ENCODE results near the gene AIPL1.
A peak's percentile ranks its signal among the peaks of the same experiment; 100 is the strongest.

AIPL1 gene

GRCh38 chr17:6471531-6472465 lies 36.9 kb upstream of the AIPL1 start:
- peak; percentile 61 for ATAC-seq
- TF ChIP-seq OSR1 (CRISPR knock-in tag; IDR thresholded peaks at IDR 0.05) (no peak), TOX (CRISPR knock-in tag; IDR thresholded peaks at IDR 0.05; ENCODE audit: borderline replicate concordance) (no peak), TCF4 (CRISPR knock-in tag; IDR thresholded peaks at IDR 0.05; ENCODE audit: borderline replicate concordance) (no peak), ZFP3 (CRISPR knock-in tag; IDR thresholded peaks at IDR 0.05) (no peak), ZNF70 (CRISPR knock-in tag; IDR thresholded peaks at IDR 0.05) (no peak)

DNA sequence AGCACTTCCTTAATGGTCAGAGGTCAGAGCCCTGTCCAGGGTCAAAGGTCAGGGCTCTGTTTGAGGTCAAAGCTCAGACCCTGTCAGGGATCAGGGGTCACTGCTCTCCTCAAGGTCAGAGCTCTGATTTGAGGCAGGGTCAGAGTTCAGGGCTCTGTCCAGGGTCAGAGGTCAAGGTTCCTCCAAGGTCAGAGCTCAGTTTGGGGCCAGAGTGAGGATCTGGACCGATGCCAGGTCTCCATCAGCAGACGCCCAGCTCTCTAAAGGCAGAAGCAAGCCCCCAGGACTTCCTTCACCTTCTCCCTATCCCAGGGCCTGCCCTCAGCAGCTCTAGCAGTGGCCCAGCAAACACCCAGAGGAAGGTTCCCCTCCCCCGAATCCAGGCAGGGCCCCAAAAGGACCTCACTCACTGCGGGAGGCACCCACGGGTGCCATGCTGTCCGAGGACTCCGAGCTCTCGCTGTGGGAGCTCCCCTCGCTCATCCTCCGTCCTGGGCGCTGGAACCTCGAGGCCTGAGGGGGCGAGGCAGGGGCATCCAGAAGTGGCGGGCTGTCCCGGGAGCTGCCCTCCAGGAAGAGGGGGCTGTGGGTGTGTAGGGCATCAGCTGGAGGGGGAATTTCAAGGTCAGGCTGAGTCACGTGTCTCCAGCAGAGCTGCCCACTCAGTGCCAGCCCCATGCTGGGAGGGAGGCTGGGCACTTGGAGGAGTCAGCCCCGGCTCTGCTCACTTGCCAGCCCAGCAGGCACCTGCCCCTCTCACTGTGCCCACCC lies 36.0 kb upstream of the AIPL1 start:
- TF ChIP-seq BACH2 (CRISPR knock-in tag; IDR thresholded peaks at IDR 0.05; ENCODE audit: borderline replicate concordance) (no peak), PPARA (CRISPR knock-in tag; IDR thresholded peaks at IDR 0.05; ENCODE audit: borderline replicate concordance) (no peak), ZNF8 (CRISPR knock-in tag; IDR thresholded peaks at IDR 0.05) (no peak), SNAI2 (CRISPR knock-in tag; IDR thresholded peaks at IDR 0.05) (no peak), TCF4 (CRISPR knock-in tag; IDR thresholded peaks at IDR 0.05; ENCODE audit: borderline replicate concordance) (no peak), POU6F1 (CRISPR knock-in tag; IDR thresholded peaks at IDR 0.05; ENCODE audit: borderline replicate concordance, low read depth) (no peak), ZNF70 (CRISPR knock-in tag; IDR thresholded peaks at IDR 0.05) (no peak), CSDC2 (CRISPR knock-in tag; IDR thresholded peaks at IDR 0.05) (no peak), ZFP30 (CRISPR knock-in tag; IDR thresholded peaks at IDR 0.05) (no peak), ARNTL (CRISPR knock-in tag; IDR thresholded peaks at IDR 0.05; ENCODE audit: borderline replicate concordance, low read depth) (no peak), TOX (CRISPR knock-in tag; IDR thresholded peaks at IDR 0.05; ENCODE audit: borderline replicate concordance) (no peak)
- TF ChIP-seq, protein P1, sequence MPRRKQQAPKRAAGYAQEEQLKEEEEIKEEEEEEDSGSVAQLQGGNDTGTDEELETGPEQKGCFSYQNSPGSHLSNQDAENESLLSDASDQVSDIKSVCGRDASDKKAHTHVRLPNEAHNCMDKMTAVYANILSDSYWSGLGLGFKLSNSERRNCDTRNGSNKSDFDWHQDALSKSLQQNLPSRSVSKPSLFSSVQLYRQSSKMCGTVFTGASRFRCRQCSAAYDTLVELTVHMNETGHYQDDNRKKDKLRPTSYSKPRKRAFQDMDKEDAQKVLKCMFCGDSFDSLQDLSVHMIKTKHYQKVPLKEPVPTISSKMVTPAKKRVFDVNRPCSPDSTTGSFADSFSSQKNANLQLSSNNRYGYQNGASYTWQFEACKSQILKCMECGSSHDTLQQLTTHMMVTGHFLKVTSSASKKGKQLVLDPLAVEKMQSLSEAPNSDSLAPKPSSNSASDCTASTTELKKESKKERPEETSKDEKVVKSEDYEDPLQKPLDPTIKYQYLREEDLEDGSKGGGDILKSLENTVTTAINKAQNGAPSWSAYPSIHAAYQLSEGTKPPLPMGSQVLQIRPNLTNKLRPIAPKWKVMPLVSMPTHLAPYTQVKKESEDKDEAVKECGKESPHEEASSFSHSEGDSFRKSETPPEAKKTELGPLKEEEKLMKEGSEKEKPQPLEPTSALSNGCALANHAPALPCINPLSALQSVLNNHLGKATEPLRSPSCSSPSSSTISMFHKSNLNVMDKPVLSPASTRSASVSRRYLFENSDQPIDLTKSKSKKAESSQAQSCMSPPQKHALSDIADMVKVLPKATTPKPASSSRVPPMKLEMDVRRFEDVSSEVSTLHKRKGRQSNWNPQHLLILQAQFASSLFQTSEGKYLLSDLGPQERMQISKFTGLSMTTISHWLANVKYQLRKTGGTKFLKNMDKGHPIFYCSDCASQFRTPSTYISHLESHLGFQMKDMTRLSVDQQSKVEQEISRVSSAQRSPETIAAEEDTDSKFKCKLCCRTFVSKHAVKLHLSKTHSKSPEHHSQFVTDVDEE (CRISPR knock-in tag; IDR thresholded peaks at IDR 0.05) = no peak
- TF ChIP-seq, protein P2, sequence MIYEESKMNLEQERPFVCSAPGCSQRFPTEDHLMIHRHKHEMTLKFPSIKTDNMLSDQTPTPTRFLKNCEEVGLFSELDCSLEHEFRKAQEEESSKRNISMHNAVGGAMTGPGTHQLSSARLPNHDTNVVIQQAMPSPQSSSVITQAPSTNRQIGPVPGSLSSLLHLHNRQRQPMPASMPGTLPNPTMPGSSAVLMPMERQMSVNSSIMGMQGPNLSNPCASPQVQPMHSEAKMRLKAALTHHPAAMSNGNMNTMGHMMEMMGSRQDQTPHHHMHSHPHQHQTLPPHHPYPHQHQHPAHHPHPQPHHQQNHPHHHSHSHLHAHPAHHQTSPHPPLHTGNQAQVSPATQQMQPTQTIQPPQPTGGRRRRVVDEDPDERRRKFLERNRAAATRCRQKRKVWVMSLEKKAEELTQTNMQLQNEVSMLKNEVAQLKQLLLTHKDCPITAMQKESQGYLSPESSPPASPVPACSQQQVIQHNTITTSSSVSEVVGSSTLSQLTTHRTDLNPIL (CRISPR knock-in tag; IDR thresholded peaks at IDR 0.05; ENCODE audit: low read depth) = no peak
- TF ChIP-seq, protein P3, sequence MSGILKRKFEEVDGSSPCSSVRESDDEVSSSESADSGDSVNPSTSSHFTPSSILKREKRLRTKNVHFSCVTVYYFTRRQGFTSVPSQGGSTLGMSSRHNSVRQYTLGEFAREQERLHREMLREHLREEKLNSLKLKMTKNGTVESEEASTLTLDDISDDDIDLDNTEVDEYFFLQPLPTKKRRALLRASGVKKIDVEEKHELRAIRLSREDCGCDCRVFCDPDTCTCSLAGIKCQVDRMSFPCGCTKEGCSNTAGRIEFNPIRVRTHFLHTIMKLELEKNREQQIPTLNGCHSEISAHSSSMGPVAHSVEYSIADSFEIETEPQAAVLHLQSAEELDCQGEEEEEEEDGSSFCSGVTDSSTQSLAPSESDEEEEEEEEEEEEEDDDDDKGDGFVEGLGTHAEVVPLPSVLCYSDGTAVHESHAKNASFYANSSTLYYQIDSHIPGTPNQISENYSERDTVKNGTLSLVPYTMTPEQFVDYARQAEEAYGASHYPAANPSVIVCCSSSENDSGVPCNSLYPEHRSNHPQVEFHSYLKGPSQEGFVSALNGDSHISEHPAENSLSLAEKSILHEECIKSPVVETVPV (CRISPR knock-in tag; IDR thresholded peaks at IDR 0.05) = no peak
- peak; percentile 27 for ATAC-seq

GRCh38 chr17:6470146-6470718 lies 35.3 kb upstream of the AIPL1 start:
- no peak for ATAC-seq
- TF ChIP-seq, protein P1 (CRISPR knock-in tag; IDR thresholded peaks at IDR 0.05) = no peak
- TF ChIP-seq ARNTL (CRISPR knock-in tag; IDR thresholded peaks at IDR 0.05; ENCODE audit: borderline replicate concordance, low read depth) (no peak), ZFP30 (CRISPR knock-in tag; IDR thresholded peaks at IDR 0.05) (no peak), POU6F1 (CRISPR knock-in tag; IDR thresholded peaks at IDR 0.05; ENCODE audit: borderline replicate concordance, low read depth) (no peak), GLIS3 (CRISPR knock-in tag; IDR thresholded peaks at IDR 0.05) (no peak), OSR1 (CRISPR knock-in tag; IDR thresholded peaks at IDR 0.05) (no peak), PPARA (CRISPR knock-in tag; IDR thresholded peaks at IDR 0.05; ENCODE audit: borderline replicate concordance) (no peak), ZC3H10 (CRISPR knock-in tag; IDR thresholded peaks at IDR 0.05) (no peak), ZNF565 (CRISPR knock-in tag; conservative IDR thresholded peaks at IDR 0.05; ENCODE audit: low read depth) (no peak), SNAI2 (CRISPR knock-in tag; IDR thresholded peaks at IDR 0.05) (no peak), TCF4 (CRISPR knock-in tag; IDR thresholded peaks at IDR 0.05; ENCODE audit: borderline replicate concordance) (no peak)
